Endodermal cell (in vitro differentiated cells): ENCODE results near the gene BPIFB6. TPM values are rescaled to one million over a fixed set of nuclear protein-coding genes. Genes with fewer than 3 reads are reported as not detected.

ENCODE experiments used
- DNase-seq: peaks from one replicate; pipeline ENCODE4 v3.0.0-alpha.2; 2017
- H3K27ac ChIP-seq: 2 replicates; pipeline ENCODE4 v1.5.1; 2013; ENCODE audit warnings: mild to moderate bottlenecking, low read depth, low read length, moderate library complexity
- H3K27me3 ChIP-seq: 2 replicates; pipeline ENCODE4 v1.6.1; 2013; ENCODE audit warnings: mild to moderate bottlenecking, low read length, moderate library complexity; ENCODE audit not compliant: insufficient read depth, control insufficient read depth, poor library complexity, severe bottlenecking
- H3K36me3 ChIP-seq: 2 replicates; pipeline ENCODE4 v1.7.0; 2013; ENCODE audit warnings: mild to moderate bottlenecking, low read length, moderate library complexity; ENCODE audit not compliant: control insufficient read depth, insufficient read depth
- H3K4me1 ChIP-seq: one replicate; pipeline ENCODE4 v1.7.0; 2013; ENCODE audit warnings: low read length; ENCODE audit not compliant: control insufficient read depth, insufficient read depth
- H3K4me3 ChIP-seq: 2 replicates; pipeline ENCODE4 v1.5.1; 2013; ENCODE audit warnings: mild to moderate bottlenecking, low read length, moderate library complexity
- H3K9ac ChIP-seq: 2 replicates; pipeline ENCODE4 v1.6.1; 2013; ENCODE audit warnings: mild to moderate bottlenecking, low read length, moderate library complexity; ENCODE audit not compliant: poor library complexity, severe bottlenecking; ENCODE audit errors: extremely low read depth
- H3K9me3 ChIP-seq: 2 replicates; pipeline ENCODE4 v1.6.1; 2013; ENCODE audit warnings: mild to moderate bottlenecking, low read length, moderate library complexity; ENCODE audit not compliant: control insufficient read depth
- H3K27ac Mint-ChIP-seq: 2 replicates; pipeline ENCODE4 v1.8.0; 2020; ENCODE audit warnings: mixed read lengths
- H3K27me3 Mint-ChIP-seq: 2 replicates; pipeline ENCODE4 v1.8.0; 2021; ENCODE audit warnings: mild to moderate bottlenecking, mixed read lengths; ENCODE audit not compliant: insufficient read depth
- H3K36me3 Mint-ChIP-seq: 2 replicates; pipeline ENCODE4 v1.8.0; 2020; ENCODE audit warnings: low read depth, mixed read lengths
- H3K4me1 Mint-ChIP-seq: 2 replicates; pipeline ENCODE4 v1.8.0; 2020; ENCODE audit warnings: mixed read lengths
- H3K4me3 Mint-ChIP-seq: 2 replicates; pipeline ENCODE4 v1.8.0; 2020; ENCODE audit warnings: mild to moderate bottlenecking, moderate library complexity, mixed read lengths
- H3K9me3 Mint-ChIP-seq: 2 replicates; pipeline ENCODE4 v1.8.0; 2020; ENCODE audit warnings: mild to moderate bottlenecking, mixed read lengths
- CTCF ChIP-seq: fragments of 200-600 bp; sonication (generic); conservative IDR thresholded peaks from 2 replicates; pipeline ENCODE4 v1.5.0; 2021; ENCODE audit warnings: antibody characterized with exemption, mild to moderate bottlenecking
- WGBS, 2 experiments: methylation state at CpG; one replicate each; pipeline versions ENCODE4 v1.1.5 to v1.1.7; 2013; ENCODE audit warnings: missing lambda C conversion rate in 2 of 2, mixed read lengths in 1 of 2; ENCODE audit not compliant: insufficient coverage in 1 of 2, insufficient read length in 1 of 2; 5-methylcytosine and 5-hydroxymethylcytosine counted together
- total RNA-seq, 2 donors: library from RNA; stranded (reverse); fragmentation: NEBNext Ultra II Directional in 1 of 2; extraction: Animal tissue kit (Norgen Biotek cat#: 25700) in 1 of 2; gene quantifications; 2 replicates in 1 of 2; 3 replicates in 1 of 2; pipeline ENCODE4 v1.2.1, GENCODE V29; 2021

Gene BPIFB6
- total RNA-seq, 2 donors from 2014 or later: not detected

DNA sequence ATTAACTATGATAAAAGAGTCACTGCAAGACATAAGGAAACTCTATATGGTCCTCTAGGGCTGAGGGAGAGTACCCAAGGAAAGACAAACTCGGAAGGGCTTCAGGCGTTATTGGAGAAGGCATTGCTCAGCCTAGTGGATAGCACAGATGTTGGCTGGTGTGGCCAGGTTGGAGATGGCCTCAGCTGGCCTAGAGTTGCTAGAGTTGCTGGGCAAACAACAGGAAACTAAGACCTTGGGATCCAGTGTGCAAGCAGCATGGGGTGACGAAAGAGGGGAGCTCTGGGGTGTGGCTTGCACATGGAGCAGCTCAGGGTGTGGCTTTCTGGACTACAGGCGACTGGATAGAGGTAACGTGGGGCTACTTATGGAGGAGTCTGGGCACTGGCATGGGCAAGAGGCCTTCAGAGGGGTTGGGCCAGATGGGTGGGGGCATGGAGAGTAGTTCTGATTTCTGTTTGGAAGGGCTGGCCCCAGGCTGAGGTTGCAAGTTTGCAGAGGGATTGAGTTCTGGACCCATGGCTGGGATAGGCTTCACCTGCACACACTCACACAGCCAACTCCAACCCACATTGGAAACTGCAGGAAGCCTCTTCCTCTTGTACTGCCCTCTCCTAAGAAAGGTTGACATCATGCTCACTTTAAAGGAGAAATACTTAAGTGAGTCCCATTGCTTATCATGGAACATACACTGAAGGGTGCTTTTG lies 5.2 kb upstream of the BPIFB6 start:
- Histone ChIP-seq H3K36me3 (no peaks in the 10 kb centered on the region), H3K4me3 (no peak overlapping the region), H3K4me1 (no peaks in the 10 kb centered on the region), H3K27ac (no peak overlapping the region), H3K9me3 (no peaks in the 10 kb centered on the region), H3K9ac (no peak overlapping the region), H3K27me3 (no peaks in the 10 kb centered on the region)
- Mint-ChIP-seq H3K36me3 (no peaks in the 10 kb centered on the region), H3K27me3 (no peaks in the 10 kb centered on the region), H3K4me3 (no peak overlapping the region), H3K9me3 (no peaks in the 10 kb centered on the region), H3K27ac (no peak overlapping the region), H3K4me1 (peaks cover 2% of the 10 kb centered on the region)
- DNase-seq: no peak
- TF ChIP-seq CTCF: no peak
- WGBS, 2 experiments: 38 to 69% methylated on average over 2 to 5 of the region's 5 CpGs

DNA sequence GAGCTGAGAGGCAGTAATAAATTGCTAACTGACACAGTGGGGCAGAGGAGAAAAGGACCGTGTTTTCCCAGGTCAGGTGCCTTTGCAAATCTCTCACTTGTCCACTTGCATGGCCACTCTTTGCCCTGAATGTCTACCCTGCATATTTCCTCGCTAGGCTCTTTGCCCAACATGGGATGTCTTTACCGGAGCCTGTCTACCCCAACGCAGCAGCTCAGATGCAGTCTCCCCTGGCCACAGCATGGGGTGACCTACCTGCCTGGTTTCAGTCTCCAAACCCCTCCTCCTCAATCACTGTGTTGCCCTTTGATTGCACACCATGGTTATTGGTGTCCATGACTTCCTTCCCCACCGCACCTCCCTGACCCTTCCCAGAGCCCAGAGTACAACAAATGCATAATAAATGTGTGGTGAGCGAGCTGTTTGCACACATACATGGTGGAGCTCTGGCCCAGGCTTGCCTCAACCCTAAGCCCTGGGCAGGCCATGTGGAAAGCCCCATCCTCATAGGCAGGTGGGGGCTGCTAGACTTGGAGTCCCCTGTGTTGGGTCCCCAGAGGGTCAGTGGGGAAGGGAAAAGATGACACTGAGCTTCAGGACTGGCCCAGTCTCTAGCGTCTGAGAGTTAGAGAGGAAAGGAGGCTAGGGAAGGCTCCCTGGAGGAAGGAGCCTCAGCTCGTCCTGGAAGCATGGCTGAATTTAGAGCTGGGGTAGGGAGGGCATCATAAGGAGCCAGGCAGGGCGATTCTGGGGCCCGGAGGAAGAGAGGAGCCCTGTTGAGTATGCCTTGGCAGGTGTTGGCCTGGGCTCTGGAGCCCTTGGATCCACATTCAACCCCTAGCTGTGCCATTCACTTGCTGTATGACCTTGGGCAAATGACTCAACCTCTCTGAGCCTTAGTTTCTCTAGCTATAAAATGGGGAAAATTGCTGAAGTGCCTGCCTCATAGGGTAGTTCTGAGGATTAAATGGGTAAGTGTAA lies 4.4 kb upstream of the BPIFB6 start:
- DNase-seq: no peak
- Mint-ChIP-seq H3K4me1 (peaks cover 2% of the 10 kb centered on the region), H3K9me3 (no peaks in the 10 kb centered on the region), H3K27ac (no peak overlapping the region), H3K4me3 (no peak overlapping the region), H3K36me3 (no peaks in the 10 kb centered on the region), H3K27me3 (no peaks in the 10 kb centered on the region)
- Histone ChIP-seq H3K36me3 (no peaks in the 10 kb centered on the region), H3K9me3 (no peaks in the 10 kb centered on the region), H3K4me3 (no peak overlapping the region), H3K9ac (no peak overlapping the region), H3K4me1 (no peaks in the 10 kb centered on the region), H3K27me3 (no peaks in the 10 kb centered on the region), H3K27ac (no peak overlapping the region)
- 91 to 96% methylated on average over 8 to 10 of the region's 10 CpGs for WGBS, 2 experiments
- no peak for TF ChIP-seq CTCF

- 86 to 89% methylated on average over 6 to 11 of the region's 12 CpGs for WGBS, 2 experiments
These were observed 3.4 kb upstream of the BPIFB6 start for GRCh38 chr20:33027769-33028751.

More at GRCh38 chr20:33027769-33028751, 3.4 kb upstream of the BPIFB6 start:
- H3K9me3 Mint-ChIP-seq: no peaks in the 10 kb centered on the region
- no peaks in the 10 kb centered on the region for H3K4me1 ChIP-seq
- H3K36me3 Mint-ChIP-seq: no peaks in the 10 kb centered on the region
- TF ChIP-seq CTCF: no peak
- H3K27me3 ChIP-seq: no peaks in the 10 kb centered on the region
- H3K9ac ChIP-seq: no peak overlapping the region
- H3K36me3 ChIP-seq: no peaks in the 10 kb centered on the region
- H3K4me3 ChIP-seq: no peak overlapping the region
- H3K27ac Mint-ChIP-seq: no peak overlapping the region
- H3K27ac ChIP-seq: no peak overlapping the region
- H3K27me3 Mint-ChIP-seq: peaks cover 3% of the 10 kb centered on the region
- H3K4me3 Mint-ChIP-seq: no peak overlapping the region
- peaks cover 2% of the 10 kb centered on the region for H3K4me1 Mint-ChIP-seq
- DNase-seq: no peak
- H3K9me3 ChIP-seq: no peaks in the 10 kb centered on the region
